ENCODE results near the gene PRLR.

The PRLR gene

GRCh38 chr5:35073160-35073559, 157.1 kb downstream of the PRLR start:
- Histone ChIP-seq H3K27ac (ENCODE audit: low read depth in 2 of 2, low read length in 2 of 2) (no peak overlapping the region), H3K36me3 (ENCODE audit: control insufficient read depth in 2 of 2, insufficient read depth in 2 of 2, low read length in 2 of 2) (peaks cover 0 to 5% of the 10 kb centered on the region in 2 donors), H3K4me1 (ENCODE audit: control insufficient read depth in 2 of 2, insufficient read depth in 2 of 2, low read length in 2 of 2) (no peaks in the 10 kb centered on the region), H3K27me3 (ENCODE audit: control insufficient read depth in 2 of 2, insufficient read depth in 2 of 2, low read length in 2 of 2) (no peaks in the 10 kb centered on the region), H3K9ac (ENCODE audit: low read depth in 1 of 2, low read length in 2 of 2) (no peak overlapping the region), H3K4me3 (ENCODE audit: low read length in 2 of 2) (no peak overlapping the region), H3K9me3 (ENCODE audit: control insufficient read depth in 2 of 2, low read length in 2 of 2) (no peaks in the 10 kb centered on the region)

- no peaks in the 10 kb centered on the region for H3K27me3 ChIP-seq (ENCODE audit: control insufficient read depth in 2 of 2, insufficient read depth in 2 of 2, low read length in 2 of 2)
- peaks cover 2 to 17% of the 10 kb centered on the region in 2 donors for H3K36me3 ChIP-seq (ENCODE audit: control insufficient read depth in 2 of 2, insufficient read depth in 2 of 2, low read length in 2 of 2)
- no peaks in the 10 kb centered on the region for H3K4me1 ChIP-seq (ENCODE audit: control insufficient read depth in 2 of 2, insufficient read depth in 2 of 2, low read length in 2 of 2)
- H3K9me3 ChIP-seq (ENCODE audit: control insufficient read depth in 2 of 2, low read length in 2 of 2): no peaks in the 10 kb centered on the region
- no peak overlapping the region for H3K4me3 ChIP-seq (ENCODE audit: low read length in 2 of 2)
- H3K27ac ChIP-seq (ENCODE audit: low read depth in 2 of 2, low read length in 2 of 2): no peak overlapping the region
- no peak overlapping the region for H3K9ac ChIP-seq (ENCODE audit: low read depth in 1 of 2, low read length in 2 of 2)
Observed at GRCh38 chr5:35069188-35069587, 161.1 kb downstream of the PRLR start.

- Histone ChIP-seq H3K9ac (ENCODE audit: low read depth in 1 of 2, low read length in 2 of 2) (no peak overlapping the region), H3K9me3 (ENCODE audit: control insufficient read depth in 2 of 2, low read length in 2 of 2) (no peaks in the 10 kb centered on the region), H3K4me3 (ENCODE audit: low read length in 2 of 2) (no peak overlapping the region), H3K36me3 (ENCODE audit: control insufficient read depth in 2 of 2, insufficient read depth in 2 of 2, low read length in 2 of 2) (peaks cover 2 to 17% of the 10 kb centered on the region in 2 donors), H3K27me3 (ENCODE audit: control insufficient read depth in 2 of 2, insufficient read depth in 2 of 2, low read length in 2 of 2) (no peaks in the 10 kb centered on the region), H3K4me1 (ENCODE audit: control insufficient read depth in 2 of 2, insufficient read depth in 2 of 2, low read length in 2 of 2) (no peaks in the 10 kb centered on the region), H3K27ac (ENCODE audit: low read depth in 2 of 2, low read length in 2 of 2) (no peak overlapping the region)
Observed at GRCh38 chr5:35067985-35068384, 162.3 kb downstream of the PRLR start.

- Histone ChIP-seq H3K36me3 (ENCODE audit: control insufficient read depth in 2 of 2, insufficient read depth in 2 of 2, low read length in 2 of 2) (peaks cover 2 to 17% of the 10 kb centered on the region in 2 donors), H3K4me1 (ENCODE audit: control insufficient read depth in 2 of 2, insufficient read depth in 2 of 2, low read length in 2 of 2) (no peaks in the 10 kb centered on the region), H3K27me3 (ENCODE audit: control insufficient read depth in 2 of 2, insufficient read depth in 2 of 2, low read length in 2 of 2) (no peaks in the 10 kb centered on the region), H3K27ac (ENCODE audit: low read depth in 2 of 2, low read length in 2 of 2) (no peak overlapping the region), H3K4me3 (ENCODE audit: low read length in 2 of 2) (no peak overlapping the region), H3K9ac (ENCODE audit: low read depth in 1 of 2, low read length in 2 of 2) (no peak overlapping the region), H3K9me3 (ENCODE audit: control insufficient read depth in 2 of 2, low read length in 2 of 2) (no peaks in the 10 kb centered on the region)
Observed at GRCh38 chr5:35066260-35066795, 164.0 kb downstream of the PRLR start.

- H3K36me3 ChIP-seq (ENCODE audit: control insufficient read depth in 2 of 2, insufficient read depth in 2 of 2, low read length in 2 of 2): peaks cover 2 to 12% of the 10 kb centered on the region in 2 donors
- no peaks in the 10 kb centered on the region for H3K4me1 ChIP-seq (ENCODE audit: control insufficient read depth in 2 of 2, insufficient read depth in 2 of 2, low read length in 2 of 2)
- H3K27ac ChIP-seq (ENCODE audit: low read depth in 2 of 2, low read length in 2 of 2): no peak overlapping the region
- H3K27me3 ChIP-seq (ENCODE audit: control insufficient read depth in 2 of 2, insufficient read depth in 2 of 2, low read length in 2 of 2): no peaks in the 10 kb centered on the region
- H3K9ac ChIP-seq (ENCODE audit: low read depth in 1 of 2, low read length in 2 of 2): no peak overlapping the region
- H3K4me3 ChIP-seq (ENCODE audit: low read length in 2 of 2): no peak overlapping the region
- no peaks in the 10 kb centered on the region for H3K9me3 ChIP-seq (ENCODE audit: control insufficient read depth in 2 of 2, low read length in 2 of 2)
Observed at GRCh38 chr5:35063414-35063813, 166.9 kb downstream of the PRLR start.

- Histone ChIP-seq H3K9me3 (ENCODE audit: control insufficient read depth in 2 of 2, low read length in 2 of 2) (no peaks in the 10 kb centered on the region), H3K27me3 (ENCODE audit: control insufficient read depth in 2 of 2, insufficient read depth in 2 of 2, low read length in 2 of 2) (no peaks in the 10 kb centered on the region), H3K9ac (ENCODE audit: low read depth in 1 of 2, low read length in 2 of 2) (no peak overlapping the region), H3K4me1 (ENCODE audit: control insufficient read depth in 2 of 2, insufficient read depth in 2 of 2, low read length in 2 of 2) (no peaks in the 10 kb centered on the region), H3K4me3 (ENCODE audit: low read length in 2 of 2) (no peak overlapping the region), H3K27ac (ENCODE audit: low read depth in 2 of 2, low read length in 2 of 2) (no peak overlapping the region), H3K36me3 (ENCODE audit: control insufficient read depth in 2 of 2, insufficient read depth in 2 of 2, low read length in 2 of 2) (peaks cover 2 to 6% of the 10 kb centered on the region in 2 donors)
Observed at GRCh38 chr5:35061211-35061770, 169.0 kb downstream of the PRLR start.

GRCh38 chr5:35060236-35060635, 170.1 kb downstream of the PRLR start:
- Histone ChIP-seq H3K9ac (ENCODE audit: low read depth in 1 of 2, low read length in 2 of 2) (no peak overlapping the region), H3K4me3 (ENCODE audit: low read length in 2 of 2) (no peak overlapping the region), H3K27ac (ENCODE audit: low read depth in 2 of 2, low read length in 2 of 2) (no peak overlapping the region), H3K27me3 (ENCODE audit: control insufficient read depth in 2 of 2, insufficient read depth in 2 of 2, low read length in 2 of 2) (no peaks in the 10 kb centered on the region), H3K4me1 (ENCODE audit: control insufficient read depth in 2 of 2, insufficient read depth in 2 of 2, low read length in 2 of 2) (no peaks in the 10 kb centered on the region), H3K36me3 (ENCODE audit: control insufficient read depth in 2 of 2, insufficient read depth in 2 of 2, low read length in 2 of 2) (no peaks in the 10 kb centered on the region), H3K9me3 (ENCODE audit: control insufficient read depth in 2 of 2, low read length in 2 of 2) (no peaks in the 10 kb centered on the region)

- Histone ChIP-seq H3K9me3 (ENCODE audit: control insufficient read depth in 2 of 2, low read length in 2 of 2) (no peaks in the 10 kb centered on the region), H3K4me3 (ENCODE audit: low read length in 2 of 2) (no peak overlapping the region), H3K4me1 (ENCODE audit: control insufficient read depth in 2 of 2, insufficient read depth in 2 of 2, low read length in 2 of 2) (no peaks in the 10 kb centered on the region), H3K27me3 (ENCODE audit: control insufficient read depth in 2 of 2, insufficient read depth in 2 of 2, low read length in 2 of 2) (no peaks in the 10 kb centered on the region), H3K36me3 (ENCODE audit: control insufficient read depth in 2 of 2, insufficient read depth in 2 of 2, low read length in 2 of 2) (no peaks in the 10 kb centered on the region), H3K9ac (ENCODE audit: low read depth in 1 of 2, low read length in 2 of 2) (no peak overlapping the region), H3K27ac (ENCODE audit: low read depth in 2 of 2, low read length in 2 of 2) (no peak overlapping the region)
Observed at GRCh38 chr5:35059251-35059650, 171.0 kb downstream of the PRLR start.

GRCh38 chr5:35058374-35058788, 171.9 kb downstream of the PRLR start:
- no peaks in the 10 kb centered on the region for H3K4me1 ChIP-seq (ENCODE audit: control insufficient read depth in 2 of 2, insufficient read depth in 2 of 2, low read length in 2 of 2)
- no peak overlapping the region for H3K4me3 ChIP-seq (ENCODE audit: low read length in 2 of 2)
- no peaks in the 10 kb centered on the region for H3K27me3 ChIP-seq (ENCODE audit: control insufficient read depth in 2 of 2, insufficient read depth in 2 of 2, low read length in 2 of 2)
- H3K36me3 ChIP-seq (ENCODE audit: control insufficient read depth in 2 of 2, insufficient read depth in 2 of 2, low read length in 2 of 2): no peaks in the 10 kb centered on the region
- H3K9me3 ChIP-seq (ENCODE audit: control insufficient read depth in 2 of 2, low read length in 2 of 2): no peaks in the 10 kb centered on the region
- no peak overlapping the region for H3K27ac ChIP-seq (ENCODE audit: low read depth in 2 of 2, low read length in 2 of 2)
- no peak overlapping the region for H3K9ac ChIP-seq (ENCODE audit: low read depth in 1 of 2, low read length in 2 of 2)

- H3K27ac ChIP-seq (ENCODE audit: low read depth in 2 of 2, low read length in 2 of 2): no peak overlapping the region
- H3K27me3 ChIP-seq (ENCODE audit: control insufficient read depth in 2 of 2, insufficient read depth in 2 of 2, low read length in 2 of 2): no peaks in the 10 kb centered on the region
- no peaks in the 10 kb centered on the region for H3K9me3 ChIP-seq (ENCODE audit: control insufficient read depth in 2 of 2, low read length in 2 of 2)
- no peak overlapping the region for H3K9ac ChIP-seq (ENCODE audit: low read depth in 1 of 2, low read length in 2 of 2)
- no peaks in the 10 kb centered on the region for H3K4me1 ChIP-seq (ENCODE audit: control insufficient read depth in 2 of 2, insufficient read depth in 2 of 2, low read length in 2 of 2)
- H3K4me3 ChIP-seq (ENCODE audit: low read length in 2 of 2): no peak overlapping the region
- no peaks in the 10 kb centered on the region for H3K36me3 ChIP-seq (ENCODE audit: control insufficient read depth in 2 of 2, insufficient read depth in 2 of 2, low read length in 2 of 2)
Observed at GRCh38 chr5:35056686-35057085, 173.6 kb downstream of the PRLR start.

Measured in mucosa of rectum (tissue), 2 donors.